Measurements from ENCODE around the gene SDHB. TPM values are rescaled to one million over a fixed set of nuclear protein-coding genes. Genes with fewer than 3 reads are reported as not detected.

SDHB gene
- total RNA-seq, 2 experiments from 2014 or later, result 105 to 106 TPM

DNA sequence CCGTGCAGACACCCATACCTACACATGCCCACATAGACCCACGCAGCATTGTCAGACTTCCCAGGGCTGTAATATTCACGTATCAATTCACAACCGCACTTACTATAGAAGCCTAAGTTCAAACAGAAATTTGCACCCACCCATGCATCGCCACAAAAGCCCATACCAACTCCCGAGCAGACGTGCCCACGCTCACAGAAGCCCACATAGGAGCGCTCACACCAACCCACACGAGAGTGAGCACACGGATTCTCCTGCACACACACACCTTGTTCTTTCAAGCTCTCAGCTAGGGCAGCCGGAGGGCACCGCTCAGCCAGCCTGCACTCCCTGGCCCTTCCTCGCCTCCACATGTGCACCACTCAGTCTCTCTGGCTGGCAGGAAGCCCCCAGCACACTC, 78.0 kb downstream of the SDHB start:
- no peaks in the 10 kb centered on the region for H3K9me3 ChIP-seq (ENCODE audit: low read length)
- no TSS peak for BruUV-seq (replicated peaks)
- no peak overlapping the region for H3K27ac ChIP-seq (ENCODE audit: low read depth, low read length, poor library complexity, severe bottlenecking)
- H3K36me3 ChIP-seq (ENCODE audit: insufficient read depth, low read length), result no peaks in the 10 kb centered on the region; the same call in 1 of the 2 replicates
- intact Hi-C loops (cut with micrococcal nuclease; ENCODE audit: unreplicated experiment), result no loop called here
- H2AFZ ChIP-seq (ENCODE audit: low read length), result no peak overlapping the region
- TF ChIP-seq, protein P1, sequence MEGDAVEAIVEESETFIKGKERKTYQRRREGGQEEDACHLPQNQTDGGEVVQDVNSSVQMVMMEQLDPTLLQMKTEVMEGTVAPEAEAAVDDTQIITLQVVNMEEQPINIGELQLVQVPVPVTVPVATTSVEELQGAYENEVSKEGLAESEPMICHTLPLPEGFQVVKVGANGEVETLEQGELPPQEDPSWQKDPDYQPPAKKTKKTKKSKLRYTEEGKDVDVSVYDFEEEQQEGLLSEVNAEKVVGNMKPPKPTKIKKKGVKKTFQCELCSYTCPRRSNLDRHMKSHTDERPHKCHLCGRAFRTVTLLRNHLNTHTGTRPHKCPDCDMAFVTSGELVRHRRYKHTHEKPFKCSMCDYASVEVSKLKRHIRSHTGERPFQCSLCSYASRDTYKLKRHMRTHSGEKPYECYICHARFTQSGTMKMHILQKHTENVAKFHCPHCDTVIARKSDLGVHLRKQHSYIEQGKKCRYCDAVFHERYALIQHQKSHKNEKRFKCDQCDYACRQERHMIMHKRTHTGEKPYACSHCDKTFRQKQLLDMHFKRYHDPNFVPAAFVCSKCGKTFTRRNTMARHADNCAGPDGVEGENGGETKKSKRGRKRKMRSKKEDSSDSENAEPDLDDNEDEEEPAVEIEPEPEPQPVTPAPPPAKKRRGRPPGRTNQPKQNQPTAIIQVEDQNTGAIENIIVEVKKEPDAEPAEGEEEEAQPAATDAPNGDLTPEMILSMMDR (conservative IDR thresholded peaks at IDR 0.05; ENCODE audit: low read length), result no peak
- no peak for TF ChIP-seq EZH2phosphoT487 (IDR thresholded peaks at IDR 0.05; ENCODE audit: borderline replicate concordance, low read depth, low read length)
- no peaks in the 10 kb centered on the region for H3K9me2 ChIP-seq (ENCODE audit: insufficient read depth, low read length)
- ChIA-PET CTCF (ENCODE audit: unreplicated experiment) (no interaction called here), POLR2A (no interaction called here)
- H3K4me1 ChIP-seq (ENCODE audit: insufficient read depth, low read length, poor library complexity, severe bottlenecking), result no peaks in the 10 kb centered on the region
- DNase-seq (ENCODE audit: low spot score), result no peak
- no peak overlapping the region for H3K4me3 ChIP-seq (ENCODE audit: low read depth, low read length, poor library complexity, severe bottlenecking)
- H3K79me2 ChIP-seq (ENCODE audit: insufficient read depth, low read depth, low read length), result no peaks in the 10 kb centered on the region
- H4K20me1 ChIP-seq (ENCODE audit: insufficient read depth, low read length), result no peaks in the 10 kb centered on the region
- no peak overlapping the region for H3K4me2 ChIP-seq (ENCODE audit: low read length)

DNA sequence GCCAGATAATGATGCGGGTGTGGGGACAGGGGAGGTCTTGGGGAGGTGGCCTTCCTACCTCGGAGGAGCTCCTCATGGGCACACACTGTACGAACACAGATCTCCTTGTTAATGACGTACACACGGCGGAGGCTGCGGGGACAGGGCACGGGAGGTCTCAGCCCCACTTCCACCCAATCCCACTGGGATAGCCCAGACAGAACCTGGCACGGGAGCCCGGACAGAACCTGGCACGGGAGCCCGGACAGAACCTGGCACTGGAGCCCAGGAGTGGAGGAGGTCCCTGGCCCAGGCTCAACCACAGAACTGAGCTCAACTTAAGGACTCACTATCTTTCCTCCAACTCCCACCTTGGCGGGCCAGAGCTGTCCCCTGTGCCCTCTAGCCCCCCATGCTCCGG, 78.6 kb downstream of the SDHB start:
- no TSS peak for BruUV-seq (replicated peaks)
- no peaks in the 10 kb centered on the region; the same call in 1 of the 2 replicates for H3K36me3 ChIP-seq (ENCODE audit: insufficient read depth, low read length)
- no peak for TF ChIP-seq EZH2phosphoT487 (IDR thresholded peaks at IDR 0.05; ENCODE audit: borderline replicate concordance, low read depth, low read length)
- TF ChIP-seq, protein P1 (conservative IDR thresholded peaks at IDR 0.05; ENCODE audit: low read length), result no peak
- H4K20me1 ChIP-seq (ENCODE audit: insufficient read depth, low read length), result no peaks in the 10 kb centered on the region
- CTCF ChIA-PET (ENCODE audit: unreplicated experiment), result no interaction called here
- intact Hi-C loops (cut with micrococcal nuclease; ENCODE audit: unreplicated experiment), result no loop called here
- no peak overlapping the region for H3K27ac ChIP-seq (ENCODE audit: low read depth, low read length, poor library complexity, severe bottlenecking)
- POLR2A ChIA-PET, result no interaction called here
- no peak overlapping the region for H3K4me2 ChIP-seq (ENCODE audit: low read length)
- no peaks in the 10 kb centered on the region for H3K4me1 ChIP-seq (ENCODE audit: insufficient read depth, low read length, poor library complexity, severe bottlenecking)
- DNase-seq (ENCODE audit: low spot score), result no peak
- H3K79me2 ChIP-seq (ENCODE audit: insufficient read depth, low read depth, low read length), result no peaks in the 10 kb centered on the region
- no peaks in the 10 kb centered on the region for H3K9me2 ChIP-seq (ENCODE audit: insufficient read depth, low read length)
- no peaks in the 10 kb centered on the region for H3K9me3 ChIP-seq (ENCODE audit: low read length)
- no peak overlapping the region for H3K4me3 ChIP-seq (ENCODE audit: low read depth, low read length, poor library complexity, severe bottlenecking)
- H2AFZ ChIP-seq (ENCODE audit: low read length), result no peak overlapping the region

DNA sequence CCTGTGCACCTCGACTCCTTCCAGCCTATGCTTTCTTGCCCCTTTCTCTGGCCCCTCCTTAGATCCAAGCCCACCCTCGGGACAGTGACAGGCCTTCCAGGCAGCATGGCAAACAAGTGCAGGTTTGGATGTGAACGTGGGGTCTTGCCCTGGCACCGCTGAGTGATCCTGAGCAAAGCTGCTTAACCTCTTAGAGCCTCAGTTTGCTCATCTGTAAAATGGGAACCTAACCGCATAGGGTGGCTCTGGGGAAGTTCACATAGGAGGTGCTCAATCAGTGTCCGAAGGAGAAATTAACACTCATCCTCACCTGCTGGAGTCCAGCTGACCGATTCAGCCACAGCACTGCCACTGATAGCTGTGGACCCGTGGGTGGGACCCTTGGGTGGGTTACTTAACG, 80.6 kb downstream of the SDHB start:
- Histone ChIP-seq H3K9me2 (ENCODE audit: insufficient read depth, low read length) (no peaks in the 10 kb centered on the region), H3K9me3 (ENCODE audit: low read length) (no peaks in the 10 kb centered on the region), H3K4me3 (ENCODE audit: low read depth, low read length, poor library complexity, severe bottlenecking) (no peak overlapping the region), H3K4me1 (ENCODE audit: insufficient read depth, low read length, poor library complexity, severe bottlenecking) (no peaks in the 10 kb centered on the region), H3K79me2 (ENCODE audit: insufficient read depth, low read depth, low read length) (no peaks in the 10 kb centered on the region), H3K4me2 (ENCODE audit: low read length) (no peak overlapping the region), H3K27ac (ENCODE audit: low read depth, low read length, poor library complexity, severe bottlenecking) (no peak overlapping the region), H3K36me3 (ENCODE audit: insufficient read depth, low read length) (peaks cover 3% of the 10 kb centered on the region; the same call in 1 of the 2 replicates), H2AFZ (ENCODE audit: low read length) (no peak overlapping the region), H4K20me1 (ENCODE audit: insufficient read depth, low read length) (no peaks in the 10 kb centered on the region)
- no peak for DNase-seq (ENCODE audit: low spot score)
- TF ChIP-seq EZH2phosphoT487 (IDR thresholded peaks at IDR 0.05; ENCODE audit: borderline replicate concordance, low read depth, low read length), result no peak
- TF ChIP-seq, protein P1 (conservative IDR thresholded peaks at IDR 0.05; ENCODE audit: low read length), result no peak
- ChIA-PET POLR2A (no interaction called here), CTCF (ENCODE audit: unreplicated experiment) (no interaction called here)
- BruUV-seq (replicated peaks), result no TSS peak
- intact Hi-C loops (cut with micrococcal nuclease; ENCODE audit: unreplicated experiment), result no loop called here
